Activated naive CD4-positive, alpha-beta T cell treated with anti-CD3 and anti-CD28 coated beads, Interleukin-2, amount 50 U/mL, for 24 hours (primary cell): ENCODE data around the gene ZNF503.
"Not testable (repeated sequence)": the region's sequence is repeated elsewhere in the genome, so short reads cannot be mapped to it uniquely, and the experiment has no call there.

Experiments used
- H3K27ac Mint-ChIP-seq: one replicate; pipeline ENCODE4 v1.8.0; 2021; ENCODE audit warnings: mild to moderate bottlenecking, mixed read lengths
- H3K27me3 Mint-ChIP-seq: one replicate; pipeline ENCODE4 v1.8.0; 2021; ENCODE audit warnings: mixed read lengths
- H3K36me3 Mint-ChIP-seq: one replicate; pipeline ENCODE4 v1.8.0; 2021; ENCODE audit warnings: mixed read lengths
- H3K4me1 Mint-ChIP-seq: one replicate; pipeline ENCODE4 v1.8.0; 2021; ENCODE audit warnings: mixed read lengths
- H3K4me3 Mint-ChIP-seq: one replicate; pipeline ENCODE4 v1.8.0; 2021; ENCODE audit warnings: mild to moderate bottlenecking, mixed read lengths
- H3K9me3 Mint-ChIP-seq: one replicate; pipeline ENCODE4 v1.8.0; 2021; ENCODE audit warnings: mixed read lengths

The ZNF503 gene

DNA sequence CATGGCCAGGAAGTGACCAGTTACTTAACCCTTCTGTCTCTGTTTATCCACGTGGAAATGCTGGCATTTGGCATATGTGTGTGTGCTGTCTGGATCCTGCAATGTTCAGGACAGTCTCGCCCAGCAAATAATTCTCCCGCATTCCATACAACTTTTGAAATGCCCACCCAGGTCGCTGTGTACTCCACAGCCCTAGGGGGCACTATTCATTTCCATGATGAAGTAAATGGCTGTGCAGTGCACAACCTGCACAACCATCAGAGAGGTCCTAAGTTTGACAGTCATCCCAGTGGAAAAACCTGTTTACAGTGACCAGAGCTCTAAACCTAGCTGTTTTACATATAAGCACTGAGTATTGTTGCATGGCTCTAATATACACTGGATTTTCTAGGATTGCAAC, 38.1 kb downstream of the ZNF503 start:
- Mint-ChIP-seq H3K4me1 (no peaks in the 10 kb centered on the region), H3K4me3 (no peak overlapping the region), H3K36me3 (no peaks in the 10 kb centered on the region), H3K27ac (no peak overlapping the region), H3K9me3 (no peaks in the 10 kb centered on the region), H3K27me3 (peaks cover 5% of the 10 kb centered on the region)

DNA sequence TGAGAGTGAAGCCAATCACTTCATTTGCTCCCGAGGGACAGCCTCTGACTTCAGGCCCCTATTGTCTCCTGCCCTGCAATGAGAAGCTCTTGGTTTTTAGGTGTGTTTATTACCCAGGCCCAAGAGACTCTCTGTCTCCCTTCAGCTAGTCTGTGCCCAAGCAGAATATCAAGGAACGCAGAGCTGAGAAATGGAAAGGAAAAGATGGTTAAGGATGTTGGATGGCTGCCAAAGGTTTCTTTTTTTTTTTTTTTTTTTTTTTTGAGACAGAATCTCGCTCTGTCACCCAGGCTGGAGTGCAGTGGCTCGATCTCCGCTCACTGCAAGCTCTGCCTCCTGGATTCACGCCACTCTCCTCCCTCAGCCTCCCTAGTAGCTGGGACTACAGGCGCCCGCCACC, 41.7 kb downstream of the ZNF503 start:
- H3K27me3 Mint-ChIP-seq, H3K4me3 Mint-ChIP-seq, H3K4me1 Mint-ChIP-seq, H3K27ac Mint-ChIP-seq, H3K36me3 Mint-ChIP-seq, H3K9me3 Mint-ChIP-seq: not testable (repeated sequence)

DNA sequence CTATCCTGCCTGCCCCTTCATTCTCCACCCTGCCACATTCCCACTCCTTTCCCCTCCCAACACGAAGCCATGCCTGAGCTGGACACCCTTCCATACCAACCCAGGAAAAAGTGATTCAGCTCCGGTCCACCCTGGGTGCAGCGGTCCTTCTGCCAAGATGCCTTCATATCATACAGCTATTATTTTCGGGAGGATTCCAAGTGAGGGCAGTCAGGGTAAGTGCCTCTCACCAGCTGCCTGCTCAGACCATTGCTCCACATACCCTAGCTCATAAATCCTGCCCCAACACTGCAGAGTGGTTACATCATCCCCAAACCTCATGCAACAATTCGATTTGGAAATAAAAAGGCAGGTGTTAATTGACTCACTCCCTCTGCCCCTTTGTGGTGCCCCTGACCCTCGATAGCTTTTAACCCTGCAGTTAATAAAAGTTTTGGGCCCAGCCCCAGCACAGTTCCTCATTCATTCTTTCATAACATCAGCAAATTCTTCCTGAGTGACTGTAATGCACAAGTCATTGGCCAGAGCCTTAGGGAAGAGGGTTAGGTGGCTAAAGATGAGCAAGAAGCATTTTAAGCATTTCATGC, 42.6 kb downstream of the ZNF503 start:
- no peaks in the 10 kb centered on the region for H3K36me3 Mint-ChIP-seq
- H3K4me3 Mint-ChIP-seq = no peak overlapping the region
- no peak overlapping the region for H3K27ac Mint-ChIP-seq
- H3K4me1 Mint-ChIP-seq = no peaks in the 10 kb centered on the region
- no peaks in the 10 kb centered on the region for H3K9me3 Mint-ChIP-seq
- peaks cover 3% of the 10 kb centered on the region for H3K27me3 Mint-ChIP-seq

DNA sequence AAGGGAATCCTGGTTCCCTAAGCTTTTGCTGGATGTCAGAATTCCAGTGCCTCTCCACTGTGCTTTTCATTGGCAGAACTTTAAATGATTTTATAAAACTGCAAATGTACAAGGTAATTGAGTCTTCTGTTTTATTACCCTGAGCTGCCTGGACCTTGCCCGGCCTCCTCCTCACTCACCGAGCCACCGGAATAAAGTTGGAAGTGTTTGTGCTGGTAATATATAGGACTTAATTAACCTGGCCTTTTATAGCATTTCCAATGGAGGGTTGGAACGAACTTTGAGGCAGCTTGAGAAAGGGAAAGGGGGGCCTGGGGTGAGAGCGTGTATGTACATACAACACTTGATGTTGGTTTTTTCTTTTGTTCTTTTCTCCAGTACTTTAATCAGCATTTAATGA, 43.4 kb downstream of the ZNF503 start:
- Mint-ChIP-seq H3K27ac (peak overlapping the region; percentile 10), H3K27me3 (no peaks in the 10 kb centered on the region), H3K36me3 (no peaks in the 10 kb centered on the region), H3K4me1 (no peaks in the 10 kb centered on the region), H3K9me3 (no peaks in the 10 kb centered on the region), H3K4me3 (no peak overlapping the region)

DNA sequence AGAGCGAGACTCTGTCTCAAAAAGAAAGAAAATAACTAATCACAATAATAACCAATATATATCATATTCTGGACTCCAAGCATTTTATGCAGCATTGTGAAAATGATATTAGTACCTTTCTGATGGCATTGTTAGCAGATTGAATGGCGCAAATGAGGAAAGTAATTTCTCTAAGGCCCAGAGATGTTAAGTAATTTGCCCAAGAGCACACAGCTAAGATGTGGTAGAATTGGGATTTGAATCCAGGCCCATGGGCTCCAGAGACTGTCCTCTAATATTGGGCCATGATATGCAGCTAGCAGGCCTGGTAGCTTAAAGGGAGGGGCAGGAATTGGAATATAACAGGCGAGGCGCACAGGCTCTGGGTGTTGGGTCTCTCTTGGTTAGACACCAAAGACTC, 44.1 kb downstream of the ZNF503 start:
- no peaks in the 10 kb centered on the region for H3K27me3 Mint-ChIP-seq
- no peaks in the 10 kb centered on the region for H3K4me1 Mint-ChIP-seq
- H3K9me3 Mint-ChIP-seq = no peaks in the 10 kb centered on the region
- H3K4me3 Mint-ChIP-seq = no peak overlapping the region
- H3K27ac Mint-ChIP-seq = no peak overlapping the region
- H3K36me3 Mint-ChIP-seq = no peaks in the 10 kb centered on the region

DNA sequence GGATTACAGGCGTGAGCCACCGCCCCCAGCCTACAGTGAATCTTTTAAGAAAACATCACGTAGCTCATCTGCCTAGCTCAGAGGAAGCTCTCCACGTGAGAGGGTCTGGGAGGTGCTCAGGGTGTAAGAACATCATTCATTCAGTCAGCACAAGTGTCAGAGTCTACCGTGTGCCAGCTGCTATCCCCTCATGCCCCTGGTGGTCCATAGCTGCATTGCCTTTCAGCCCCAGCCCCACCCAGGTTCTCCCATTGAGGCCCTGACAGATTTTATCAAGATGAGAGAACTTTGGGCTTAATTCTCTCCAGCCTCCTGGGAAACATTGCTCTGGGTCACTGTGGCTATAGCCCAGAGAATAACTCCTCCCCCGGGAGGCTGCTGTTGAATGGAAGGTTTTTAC, 45.1 kb downstream of the ZNF503 start:
- Mint-ChIP-seq H3K36me3 (no peaks in the 10 kb centered on the region), H3K27ac (no peak overlapping the region), H3K27me3 (no peaks in the 10 kb centered on the region), H3K4me3 (no peak overlapping the region), H3K9me3 (no peaks in the 10 kb centered on the region), H3K4me1 (no peaks in the 10 kb centered on the region)

DNA sequence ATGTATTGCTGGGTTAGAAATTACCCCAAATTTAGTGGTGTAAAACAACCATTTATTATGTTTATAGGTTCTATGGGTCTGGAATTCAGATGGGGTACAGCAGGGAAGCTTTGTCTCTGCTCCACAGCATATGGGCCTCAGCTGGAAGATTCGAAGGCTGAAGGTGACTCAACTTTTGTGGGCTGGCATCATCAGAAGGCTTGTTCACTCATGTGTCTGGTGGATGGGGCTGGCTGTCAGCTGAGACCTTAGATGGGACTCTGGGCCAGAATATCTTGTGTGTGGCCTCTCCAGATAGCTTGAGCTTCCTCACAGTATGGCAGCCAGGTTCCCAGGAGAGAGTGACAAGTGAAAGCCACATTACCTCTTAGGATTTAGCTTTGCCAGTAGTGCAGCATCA, 45.9 kb downstream of the ZNF503 start:
- H3K4me3 Mint-ChIP-seq = no peak overlapping the region
- peaks cover 1% of the 10 kb centered on the region for H3K27me3 Mint-ChIP-seq
- no peaks in the 10 kb centered on the region for H3K4me1 Mint-ChIP-seq
- no peaks in the 10 kb centered on the region for H3K9me3 Mint-ChIP-seq
- H3K27ac Mint-ChIP-seq = no peak overlapping the region
- no peaks in the 10 kb centered on the region for H3K36me3 Mint-ChIP-seq

DNA sequence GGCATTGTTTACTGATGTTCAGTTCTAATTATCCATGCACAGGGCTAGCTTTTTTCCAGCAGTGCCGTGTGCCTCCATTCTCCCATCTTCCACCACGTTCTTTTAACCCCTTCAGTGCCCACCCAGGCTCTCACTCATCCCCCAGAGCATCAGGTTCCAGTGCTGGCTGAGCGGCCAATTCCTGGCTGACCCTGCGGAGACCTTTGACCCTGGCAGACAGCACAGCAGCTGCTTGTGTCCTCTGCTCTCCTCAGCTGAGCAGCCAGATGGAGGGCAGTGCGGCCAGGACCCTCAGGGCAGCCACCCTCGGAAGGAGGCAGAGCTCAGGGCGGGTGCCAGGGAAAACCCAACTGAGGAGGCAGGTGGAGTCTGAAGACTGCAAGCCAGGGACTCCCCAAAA, 48.4 kb downstream of the ZNF503 start:
- no peaks in the 10 kb centered on the region for H3K36me3 Mint-ChIP-seq
- peaks cover 1% of the 10 kb centered on the region for H3K27me3 Mint-ChIP-seq
- no peaks in the 10 kb centered on the region for H3K9me3 Mint-ChIP-seq
- H3K4me3 Mint-ChIP-seq = no peak overlapping the region
- H3K4me1 Mint-ChIP-seq = no peaks in the 10 kb centered on the region
- no peak overlapping the region for H3K27ac Mint-ChIP-seq

DNA sequence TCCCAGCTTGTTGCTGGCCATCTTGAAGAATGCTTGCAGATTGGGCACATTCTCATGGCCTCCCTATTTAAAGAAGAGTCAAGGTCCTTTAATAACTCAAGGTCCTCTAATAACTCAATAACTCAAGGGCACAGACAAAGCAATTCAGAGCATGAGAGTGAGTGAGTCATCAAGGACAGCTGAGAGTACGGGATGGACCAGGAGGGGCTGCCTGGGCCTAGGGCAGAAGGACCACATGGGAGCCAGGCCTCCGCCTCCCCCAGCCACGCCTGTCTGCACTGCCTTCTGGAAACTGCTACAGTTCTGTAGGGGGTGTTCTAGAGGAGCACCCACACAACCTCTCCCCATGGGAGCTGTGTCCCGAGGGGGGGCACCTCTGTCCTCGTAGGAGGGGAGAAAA, 48.9 kb downstream of the ZNF503 start:
- Mint-ChIP-seq H3K4me3 (no peak overlapping the region), H3K27me3 (peaks cover 1% of the 10 kb centered on the region), H3K27ac (no peak overlapping the region), H3K4me1 (no peaks in the 10 kb centered on the region), H3K36me3 (no peaks in the 10 kb centered on the region), H3K9me3 (no peaks in the 10 kb centered on the region)

DNA sequence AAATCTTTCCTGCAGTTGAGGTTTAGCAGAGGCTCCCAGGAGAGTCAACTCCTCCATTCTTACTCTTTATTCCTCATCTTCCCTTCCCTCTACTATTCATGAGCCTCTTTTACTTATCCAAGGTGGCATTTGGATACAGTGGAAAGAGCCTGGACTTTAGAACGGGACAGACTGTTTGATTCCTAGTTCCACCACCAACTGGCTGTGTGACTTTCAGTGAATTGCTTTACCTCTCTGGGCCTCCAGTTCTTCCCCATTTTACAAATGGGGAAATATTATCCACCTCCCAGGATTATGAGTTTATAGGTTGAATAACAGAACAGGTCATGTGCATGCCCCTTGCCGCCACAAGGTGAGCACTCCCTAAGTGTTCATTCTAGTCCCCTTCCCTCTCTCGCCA, 49.9 kb downstream of the ZNF503 start:
- Mint-ChIP-seq H3K27me3 (peaks cover 1% of the 10 kb centered on the region), H3K4me1 (no peaks in the 10 kb centered on the region), H3K9me3 (no peaks in the 10 kb centered on the region), H3K27ac (no peak overlapping the region), H3K4me3 (no peak overlapping the region), H3K36me3 (no peaks in the 10 kb centered on the region)

DNA sequence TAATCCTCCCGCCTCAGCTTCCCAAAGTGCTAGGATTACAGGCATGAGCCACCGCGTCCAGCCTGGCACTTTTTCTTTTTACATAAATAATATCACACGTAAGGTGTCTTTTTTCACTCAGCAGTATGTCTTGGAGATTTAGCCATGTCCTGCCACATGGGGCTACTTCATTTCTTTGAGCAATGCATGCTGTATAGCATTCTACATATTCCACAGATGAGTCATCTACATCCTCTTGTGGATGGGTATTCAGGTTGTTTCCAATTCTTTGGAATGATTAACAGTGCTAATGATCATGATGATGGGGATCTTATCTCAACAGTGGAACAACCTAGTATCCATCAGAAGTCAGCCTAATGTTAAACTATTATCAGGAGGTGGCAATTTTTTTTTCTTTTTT, 50.8 kb downstream of the ZNF503 start:
- Mint-ChIP-seq H3K4me1 (no peaks in the 10 kb centered on the region), H3K9me3 (no peaks in the 10 kb centered on the region), H3K36me3 (no peaks in the 10 kb centered on the region), H3K27me3 (peaks cover 1% of the 10 kb centered on the region), H3K27ac (no peak overlapping the region), H3K4me3 (no peak overlapping the region)
